T-cell (primary cell): Measurements from ENCODE around the gene KRCC1. TPM values are rescaled to one million over a fixed set of nuclear protein-coding genes. Genes with fewer than 3 reads are reported as not detected.

ENCODE experiments used
- ATAC-seq, 4 experiments: fragments of 200-7000 bp in 3 of 4; fragments of 150-1000 bp in 1 of 4; cut with Tn5 transposase; replicated peaks in 1 of 4; 1 replicate in 3 of 4; 2 replicates in 1 of 4; pipeline ENCODE4 v1.10.0; 2021; ENCODE audit warnings: moderate library complexity in 3 of 4, mild to moderate bottlenecking in 2 of 4, moderate number of reproducible peaks in 1 of 4
- CTCF ChIA-PET, 2 donors: fragments of 300-600 bp; sonication (Branson Sonifier 250); formaldehyde crosslinking; loops; one replicate each; lab custom pipeline; 2022; ENCODE audit warnings: antibody characterized with exemption in 2 of 2; lab: Charles Lee
- POLR2A ChIA-PET, 2 donors: fragments of 300-600 bp; sonication (Branson Sonifier 250); formaldehyde crosslinking; loops; one replicate each; lab custom pipeline; 2022; ENCODE audit warnings: antibody characterized with exemption in 2 of 2; lab: Charles Lee
- DNase-seq, 35 experiments: peaks; one replicate each; pipeline versions ENCODE4 v3.0.0 to v3.0.0-alpha.2; 2013 to 2023
- H3K27ac ChIP-seq: one replicate; pipeline ENCODE4 v1.5.1; 2013; ENCODE audit warnings: low read length
- H3K27me3 ChIP-seq, 2 experiments: replicated peaks in 1 of 2; 1 replicate in 1 of 2; 2 replicates in 1 of 2; pipeline versions ENCODE4 v1.6.1 to v1.7.0; 2013; ENCODE audit warnings: low read length in 1 of 2, mixed read lengths in 1 of 2; ENCODE audit not compliant: control insufficient read depth in 2 of 2, insufficient read depth in 2 of 2; ENCODE audit errors: extremely low read depth in 1 of 2
- H3K36me3 ChIP-seq, 2 donors: 1 replicate in 1 of 2; 2 replicates in 1 of 2; pipeline versions ENCODE4 v1.6.1 to v1.7.0; 2013; ENCODE audit warnings: low read length in 1 of 2; ENCODE audit not compliant: control insufficient read depth in 2 of 2, insufficient read depth in 1 of 2; ENCODE audit errors: extremely low read depth in 1 of 2
- H3K4me1 ChIP-seq, 2 experiments: 1 replicate in 1 of 2; 2 replicates in 1 of 2; pipeline versions ENCODE4 v1.6.1 to v1.7.0; 2013; ENCODE audit warnings: low read length in 2 of 2, mixed read lengths in 1 of 2; ENCODE audit not compliant: insufficient read depth in 2 of 2, control insufficient read depth in 1 of 2; ENCODE audit errors: extremely low read depth in 1 of 2
- H3K4me3 ChIP-seq, 2 donors: 1 replicate in 1 of 2; 2 replicates in 1 of 2; pipeline versions ENCODE4 v1.5.1 to v1.7.0; 2013; ENCODE audit warnings: mild to moderate bottlenecking in 2 of 2, low read length in 1 of 2, moderate library complexity in 1 of 2; ENCODE audit not compliant: control insufficient read depth in 1 of 2; ENCODE audit errors: extremely low read depth in 1 of 2
- H3K9me3 ChIP-seq: 2 replicates; pipeline ENCODE4 v1.7.0; 2013
- H3K27ac Mint-ChIP-seq, 2 donors: one replicate each; pipeline ENCODE4 v1.8.0; 2020 to 2021; ENCODE audit warnings: mild to moderate bottlenecking in 2 of 2, mixed read lengths in 2 of 2
- H3K27me3 Mint-ChIP-seq, 2 donors: one replicate each; pipeline ENCODE4 v1.8.0; 2021 to 2022; ENCODE audit warnings: mixed read lengths in 2 of 2
- H3K36me3 Mint-ChIP-seq: one replicate; pipeline ENCODE4 v1.8.0; 2021; ENCODE audit warnings: mixed read lengths
- H3K4me1 Mint-ChIP-seq, 3 donors: one replicate each; pipeline ENCODE4 v1.8.0; 2020 to 2022; ENCODE audit warnings: mixed read lengths in 3 of 3, mild to moderate bottlenecking in 1 of 3
- H3K4me3 Mint-ChIP-seq, 3 donors: one replicate each; pipeline ENCODE4 v1.8.0; 2020 to 2022; ENCODE audit warnings: mild to moderate bottlenecking in 3 of 3, mixed read lengths in 3 of 3, moderate library complexity in 3 of 3
- H3K9me3 Mint-ChIP-seq, 3 donors: one replicate each; pipeline ENCODE4 v1.8.0; 2020 to 2022; ENCODE audit warnings: mixed read lengths in 3 of 3
- WGBS: methylation state at CpG from one replicate; pipeline ENCODE4 v1.1.5; 2013; ENCODE audit warnings: missing lambda C conversion rate; ENCODE audit not compliant: insufficient coverage; 5-methylcytosine and 5-hydroxymethylcytosine counted together
- total RNA-seq, 35 experiments: library from RNA in 6 of 35; stranded (reverse) in 6 of 35; fragments of 120-200 nt in 1 of 35; gene quantifications; one replicate each; pipeline versions ENCODE4 v1.2.1 to v1.2.4 and lab custom pipeline; 2013 to 2026

Gene KRCC1
- total RNA-seq, 5 donors from 2014 or later (not counting 1 experiment from before 2014, with no cell fraction given) = 9.0 to 24.9 (median 20.7) TPM

GRCh38 chr2:88042476-88042875 is 13.1 kb downstream of the KRCC1 start:
- H3K9me3 Mint-ChIP-seq = no peaks in the 10 kb centered on the region
- Histone ChIP-seq H3K27me3 (no peaks in the 10 kb centered on the region), H3K9me3 (no peaks in the 10 kb centered on the region), H3K4me1 (no peaks in the 10 kb centered on the region), H3K27ac (no peak overlapping the region), H3K36me3 (no peaks in the 10 kb centered on the region), H3K4me3 (no peak overlapping the region)
- ATAC-seq = no peak
- POLR2A ChIA-PET = no interaction called here
- no peaks in the 10 kb centered on the region for H3K27me3 Mint-ChIP-seq
- 100% methylated on average over 1 of the region's 5 CpGs for WGBS
- H3K27ac Mint-ChIP-seq = no peak overlapping the region
- H3K36me3 Mint-ChIP-seq = peaks cover 22% of the 10 kb centered on the region
- no peak overlapping the region for H3K4me3 Mint-ChIP-seq
- peaks cover 50 to 57% (median 57%) of the 10 kb centered on the region in 3 donors for H3K4me1 Mint-ChIP-seq
- CTCF ChIA-PET = interaction anchor here (0.7 kb wide), 2 partner anchors 622 to 1836 kb away, joined by 3 to 7 read pairs; no protein-coding TSS in a partner anchor
- DNase-seq = no peak

GRCh38 chr2:88038263-88039105 is 17.1 kb downstream of the KRCC1 start:
- CTCF ChIA-PET = no interaction called here
- Mint-ChIP-seq H3K4me3 (no peak overlapping the region), H3K27ac (no peak overlapping the region), H3K27me3 (no peaks in the 10 kb centered on the region), H3K4me1 (peaks cover 46 to 59% (median 48%) of the 10 kb centered on the region in 3 donors), H3K9me3 (no peaks in the 10 kb centered on the region), H3K36me3 (peaks cover 46% of the 10 kb centered on the region)
- no peaks in the 10 kb centered on the region for H3K27me3 ChIP-seq
- H3K4me1 ChIP-seq = no peaks in the 10 kb centered on the region
- peaks cover 0 to 16% of the 10 kb centered on the region in 2 donors for H3K36me3 ChIP-seq
- 100% methylated on average over 2 of the region's 4 CpGs for WGBS
- ATAC-seq = no peak
- H3K4me3 ChIP-seq = no peak overlapping the region
- DNase-seq = no peak
- H3K9me3 ChIP-seq = no peaks in the 10 kb centered on the region
- POLR2A ChIA-PET = no interaction called here
- H3K27ac ChIP-seq = no peak overlapping the region

GRCh38 chr2:88036606-88037005 is 19.0 kb downstream of the KRCC1 start:
- H3K36me3 ChIP-seq = peaks cover 0 to 28% of the 10 kb centered on the region in 2 donors
- no peak overlapping the region for H3K27ac ChIP-seq
- Mint-ChIP-seq H3K36me3 (peaks cover 51% of the 10 kb centered on the region), H3K4me1 (peaks cover 32 to 45% (median 35%) of the 10 kb centered on the region in 3 donors), H3K27ac (no peak overlapping the region), H3K27me3 (no peaks in the 10 kb centered on the region), H3K9me3 (no peaks in the 10 kb centered on the region), H3K4me3 (no peak overlapping the region)
- no peak overlapping the region for H3K4me3 ChIP-seq
- ChIA-PET CTCF (no interaction called here), POLR2A (interaction anchor here in 1 of 2 donors (0.9 kb wide), 1 partner anchor 20 kb away, joined by 4 read pairs; the partner anchor contains the start of gene RNU2-63P)
- H3K9me3 ChIP-seq = no peaks in the 10 kb centered on the region
- H3K27me3 ChIP-seq = no peaks in the 10 kb centered on the region
- ATAC-seq (no peak), DNase-seq (no peak)
- H3K4me1 ChIP-seq = no peaks in the 10 kb centered on the region

GRCh38 chr2:88036182-88036581 is 19.4 kb downstream of the KRCC1 start:
- H3K27ac ChIP-seq = no peak overlapping the region
- no peaks in the 10 kb centered on the region for H3K9me3 Mint-ChIP-seq
- no peak overlapping the region for H3K27ac Mint-ChIP-seq
- no peaks in the 10 kb centered on the region for H3K9me3 ChIP-seq
- WGBS = no CpG with 5 or more reads among the region's 2 CpGs
- peaks cover 0 to 28% of the 10 kb centered on the region in 2 donors for H3K36me3 ChIP-seq
- no peaks in the 10 kb centered on the region for H3K27me3 ChIP-seq
- H3K4me1 Mint-ChIP-seq = peaks cover 30 to 42% (median 30%) of the 10 kb centered on the region in 3 donors
- H3K4me3 ChIP-seq = no peak overlapping the region
- H3K4me3 Mint-ChIP-seq = no peak overlapping the region
- ATAC-seq (no peak), DNase-seq (no peak)
- H3K27me3 Mint-ChIP-seq = no peaks in the 10 kb centered on the region
- H3K36me3 Mint-ChIP-seq = peaks cover 51% of the 10 kb centered on the region
- no peaks in the 10 kb centered on the region for H3K4me1 ChIP-seq
- POLR2A ChIA-PET = interaction anchor here in 1 of 2 donors (0.9 kb wide), 1 partner anchor 20 kb away, joined by 4 read pairs; the partner anchor contains the start of gene RNU2-63P
- CTCF ChIA-PET = no interaction called here

GRCh38 chr2:88032070-88032702 is 23.4 kb downstream of the KRCC1 start:
- no peaks in the 10 kb centered on the region for H3K9me3 ChIP-seq
- H3K27me3 ChIP-seq = no peaks in the 10 kb centered on the region
- no peaks in the 10 kb centered on the region for H3K9me3 Mint-ChIP-seq
- no peak overlapping the region for H3K4me3 ChIP-seq
- no CpG with 5 or more reads among the region's 7 CpGs for WGBS
- no peaks in the 10 kb centered on the region for H3K4me1 ChIP-seq
- H3K36me3 Mint-ChIP-seq = peaks cover 60% of the 10 kb centered on the region
- no peak overlapping the region for H3K27ac Mint-ChIP-seq
- H3K27ac ChIP-seq = no peak overlapping the region
- ChIA-PET POLR2A (no interaction called here), CTCF (no interaction called here)
- DNase-seq (no peak), ATAC-seq (no peak)
- peaks cover 18 to 26% (median 21%) of the 10 kb centered on the region in 3 donors for H3K4me1 Mint-ChIP-seq
- peaks cover 3 to 56% of the 10 kb centered on the region in 2 donors for H3K36me3 ChIP-seq
- H3K4me3 Mint-ChIP-seq = no peak overlapping the region
- no peaks in the 10 kb centered on the region for H3K27me3 Mint-ChIP-seq

GRCh38 chr2:88028931-88029330 is 26.7 kb downstream of the KRCC1 start:
- no peak overlapping the region for H3K27ac Mint-ChIP-seq
- no peaks in the 10 kb centered on the region for H3K9me3 ChIP-seq
- H3K36me3 ChIP-seq = peaks cover 3 to 44% of the 10 kb centered on the region in 2 donors
- peaks cover 7 to 18% (median 15%) of the 10 kb centered on the region in 3 donors for H3K4me1 Mint-ChIP-seq
- POLR2A ChIA-PET = no interaction called here
- no peak overlapping the region for H3K4me3 ChIP-seq
- peaks cover 48% of the 10 kb centered on the region for H3K36me3 Mint-ChIP-seq
- DNase-seq (no peak), ATAC-seq (no peak)
- no peaks in the 10 kb centered on the region for H3K4me1 ChIP-seq
- no peaks in the 10 kb centered on the region for H3K27me3 Mint-ChIP-seq
- no peak overlapping the region for H3K4me3 Mint-ChIP-seq
- H3K9me3 Mint-ChIP-seq = no peaks in the 10 kb centered on the region
- 100% methylated on average over 1 of the region's 4 CpGs for WGBS
- H3K27me3 ChIP-seq = no peaks in the 10 kb centered on the region
- no peak overlapping the region for H3K27ac ChIP-seq
- CTCF ChIA-PET = no interaction called here
